NB4 (cell line): ENCODE results near the gene ITGA4.

Experiments used
- DNase-seq: peaks from one replicate; pipeline ENCODE4 v3.0.0; 2010; ENCODE audit warnings: low read depth
- H3K4me3 ChIP-seq: one replicate; pipeline ENCODE4 v1.5.1; 2011; ENCODE audit warnings: mild to moderate bottlenecking, low read depth, low read length, moderate library complexity
- CTCF ChIP-seq: IDR thresholded peaks from one replicate; pipeline ENCODE4 v1.5.1; 2012; ENCODE audit warnings: low read depth, low read length
- MYC ChIP-seq: IDR thresholded peaks from 2 replicates; pipeline ENCODE4 v1.6.1; 2011; ENCODE audit warnings: low read depth, low read length
- POLR2A ChIP-seq: IDR thresholded peaks from 2 replicates; pipeline ENCODE4 v1.6.1; 2011; ENCODE audit warnings: mild to moderate bottlenecking; ENCODE audit not compliant: insufficient read length; ENCODE audit errors: extremely low read depth
- TF ChIP-seq, protein P1 (sequence below): IDR thresholded peaks from 2 replicates; pipeline ENCODE4 v1.6.1; 2011; ENCODE audit warnings: low read depth, low read length

ITGA4 gene

DNA sequence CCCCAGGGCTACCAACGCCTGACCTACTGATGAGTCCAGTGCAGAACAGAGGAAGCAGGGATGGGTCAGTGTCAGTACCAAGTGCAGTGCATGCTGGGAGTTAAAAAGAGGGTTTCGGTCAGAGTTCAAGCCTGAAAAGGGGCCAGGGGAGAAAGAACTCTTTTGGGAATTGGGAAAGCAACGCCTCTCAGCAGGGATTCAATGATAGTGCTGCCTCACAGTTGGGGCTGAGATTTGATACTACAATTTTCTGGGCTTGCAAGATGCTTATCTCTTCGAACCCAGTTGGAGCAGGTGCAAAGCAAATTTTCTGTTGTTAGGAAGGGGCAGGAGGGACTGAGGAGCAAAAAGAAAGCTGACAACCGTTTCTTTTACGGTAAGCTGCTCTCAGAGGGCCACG is 117.1 kb downstream of the ITGA4 start:
- TF ChIP-seq, protein P1, sequence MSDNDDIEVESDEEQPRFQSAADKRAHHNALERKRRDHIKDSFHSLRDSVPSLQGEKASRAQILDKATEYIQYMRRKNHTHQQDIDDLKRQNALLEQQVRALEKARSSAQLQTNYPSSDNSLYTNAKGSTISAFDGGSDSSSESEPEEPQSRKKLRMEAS, result no peak
- TF ChIP-seq POLR2A (no peak), CTCF (no peak), MYC (no peak)
- DNase-seq, result no peak
- H3K4me3 ChIP-seq, result no peak overlapping the region

DNA sequence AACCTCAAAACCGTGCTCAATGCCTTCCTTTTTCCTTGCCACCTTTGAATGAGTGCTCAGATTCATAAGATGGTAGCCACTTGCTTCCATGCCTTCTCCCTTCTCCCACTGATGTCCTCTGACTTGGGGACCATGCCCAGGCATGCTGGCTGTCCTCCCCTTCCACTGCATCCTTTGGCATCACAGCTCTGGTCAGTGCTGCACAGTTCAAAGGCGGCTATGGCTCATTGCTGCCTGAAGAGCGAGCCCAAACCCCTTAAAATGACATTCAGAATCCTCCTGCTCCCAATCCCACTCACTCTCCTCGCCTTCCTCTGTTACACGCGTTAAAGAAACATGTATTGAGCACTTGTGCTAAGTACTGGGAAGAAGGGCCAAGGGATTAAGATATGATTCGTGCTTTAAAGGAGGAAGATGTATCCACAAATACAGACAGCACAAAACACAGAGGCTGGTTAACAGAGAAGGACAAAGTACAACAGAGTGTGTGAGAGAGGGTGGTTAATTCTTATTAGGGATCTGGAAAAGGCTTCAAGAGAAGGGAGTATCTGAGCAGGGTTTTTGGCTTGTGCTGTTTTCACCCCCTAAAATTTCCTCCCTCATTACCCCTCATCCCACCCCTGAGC is 118.0 kb downstream of the ITGA4 start:
- H3K4me3 ChIP-seq, result no peak overlapping the region
- TF ChIP-seq CTCF (no peak), POLR2A (no peak), MYC (no peak)
- TF ChIP-seq, protein P1, result no peak
- no peak for DNase-seq

GRCh38 chr2:181575650-181576025 is 118.5 kb downstream of the ITGA4 start:
- peak; percentile 86 for DNase-seq
- TF ChIP-seq MYC, result no peak
- TF ChIP-seq POLR2A, result no peak
- TF ChIP-seq, protein P1, result no peak
- no peak for TF ChIP-seq CTCF
- no peak overlapping the region for H3K4me3 ChIP-seq

GRCh38 chr2:181576431-181576830 is 119.2 kb downstream of the ITGA4 start:
- TF ChIP-seq, protein P1, result no peak
- no peak for TF ChIP-seq MYC
- no peak for DNase-seq
- H3K4me3 ChIP-seq, result no peak overlapping the region

DNA sequence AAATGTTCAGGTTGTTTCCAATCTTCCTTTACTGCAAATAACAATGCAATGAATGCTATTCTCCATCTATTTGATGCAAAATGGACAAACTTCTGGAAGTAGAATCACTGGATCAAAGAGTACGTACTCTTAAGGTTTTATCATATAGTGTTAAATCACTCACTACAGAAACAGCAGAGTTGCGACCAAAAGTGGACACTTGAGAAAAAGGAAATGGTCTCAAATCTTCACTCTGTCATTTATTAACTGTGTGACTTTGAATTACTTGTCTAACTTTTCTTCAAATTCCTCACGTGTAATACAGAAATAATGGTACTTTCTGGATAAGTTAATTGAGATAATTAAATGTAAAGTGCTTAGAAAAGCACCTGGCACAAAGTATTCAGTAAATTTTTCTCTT is 121.6 kb downstream of the ITGA4 start:
- TF ChIP-seq MYC (no peak), CTCF (no peak), POLR2A (no peak)
- TF ChIP-seq, protein P1, result no peak
- no peak overlapping the region for H3K4me3 ChIP-seq
- no peak for DNase-seq

GRCh38 chr2:181581534-181581933 is 124.3 kb downstream of the ITGA4 start:
- TF ChIP-seq CTCF, result peak; percentile 6
- TF ChIP-seq MYC, result no peak
- TF ChIP-seq, protein P1, result no peak
- no peak overlapping the region for H3K4me3 ChIP-seq
- no peak for DNase-seq
